ENCODE data around the gene WNT6. TPM values are rescaled to one million over a fixed set of nuclear protein-coding genes. Genes with fewer than 3 reads are reported as not detected.

Gene WNT6
- total RNA-seq, 1 donor from 2014 or later, result 0.72 TPM

DNA sequence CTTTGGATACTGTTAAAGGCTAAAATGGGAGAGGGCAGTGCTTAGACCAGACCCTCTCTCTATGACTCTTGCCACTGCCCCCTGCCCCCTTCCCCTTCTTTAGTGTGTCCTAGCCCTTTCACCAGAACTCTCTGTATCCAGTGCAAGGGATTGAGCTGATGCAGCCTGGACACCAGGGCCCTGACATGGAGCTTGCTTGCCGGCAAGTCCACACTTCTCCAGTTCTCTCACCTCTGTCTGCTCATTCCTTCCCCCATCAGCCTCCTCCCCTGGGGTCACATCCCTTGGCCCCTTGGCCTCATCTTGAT, 1.5 kb upstream of the WNT6 start:
- Mint-ChIP-seq H3K4me1 (ENCODE audit: low read depth) (peaks cover 11% of the 10 kb centered on the region), H3K27me3 (peaks cover 90% of the 10 kb centered on the region), H3K36me3 (ENCODE audit: insufficient read depth) (no peaks in the 10 kb centered on the region), H3K4me3 (ENCODE audit: low read depth) (no peak overlapping the region), H3K9me3 (ENCODE audit: low read depth) (no peaks in the 10 kb centered on the region), H3K27ac (no peak overlapping the region)
- DNase-seq (ENCODE audit: low spot score, unreplicated experiment), result no peak
- TF ChIP-seq, protein P1, sequence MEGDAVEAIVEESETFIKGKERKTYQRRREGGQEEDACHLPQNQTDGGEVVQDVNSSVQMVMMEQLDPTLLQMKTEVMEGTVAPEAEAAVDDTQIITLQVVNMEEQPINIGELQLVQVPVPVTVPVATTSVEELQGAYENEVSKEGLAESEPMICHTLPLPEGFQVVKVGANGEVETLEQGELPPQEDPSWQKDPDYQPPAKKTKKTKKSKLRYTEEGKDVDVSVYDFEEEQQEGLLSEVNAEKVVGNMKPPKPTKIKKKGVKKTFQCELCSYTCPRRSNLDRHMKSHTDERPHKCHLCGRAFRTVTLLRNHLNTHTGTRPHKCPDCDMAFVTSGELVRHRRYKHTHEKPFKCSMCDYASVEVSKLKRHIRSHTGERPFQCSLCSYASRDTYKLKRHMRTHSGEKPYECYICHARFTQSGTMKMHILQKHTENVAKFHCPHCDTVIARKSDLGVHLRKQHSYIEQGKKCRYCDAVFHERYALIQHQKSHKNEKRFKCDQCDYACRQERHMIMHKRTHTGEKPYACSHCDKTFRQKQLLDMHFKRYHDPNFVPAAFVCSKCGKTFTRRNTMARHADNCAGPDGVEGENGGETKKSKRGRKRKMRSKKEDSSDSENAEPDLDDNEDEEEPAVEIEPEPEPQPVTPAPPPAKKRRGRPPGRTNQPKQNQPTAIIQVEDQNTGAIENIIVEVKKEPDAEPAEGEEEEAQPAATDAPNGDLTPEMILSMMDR (IDR thresholded peaks at IDR 0.05; ENCODE audit: unreplicated experiment), result no peak

DNA sequence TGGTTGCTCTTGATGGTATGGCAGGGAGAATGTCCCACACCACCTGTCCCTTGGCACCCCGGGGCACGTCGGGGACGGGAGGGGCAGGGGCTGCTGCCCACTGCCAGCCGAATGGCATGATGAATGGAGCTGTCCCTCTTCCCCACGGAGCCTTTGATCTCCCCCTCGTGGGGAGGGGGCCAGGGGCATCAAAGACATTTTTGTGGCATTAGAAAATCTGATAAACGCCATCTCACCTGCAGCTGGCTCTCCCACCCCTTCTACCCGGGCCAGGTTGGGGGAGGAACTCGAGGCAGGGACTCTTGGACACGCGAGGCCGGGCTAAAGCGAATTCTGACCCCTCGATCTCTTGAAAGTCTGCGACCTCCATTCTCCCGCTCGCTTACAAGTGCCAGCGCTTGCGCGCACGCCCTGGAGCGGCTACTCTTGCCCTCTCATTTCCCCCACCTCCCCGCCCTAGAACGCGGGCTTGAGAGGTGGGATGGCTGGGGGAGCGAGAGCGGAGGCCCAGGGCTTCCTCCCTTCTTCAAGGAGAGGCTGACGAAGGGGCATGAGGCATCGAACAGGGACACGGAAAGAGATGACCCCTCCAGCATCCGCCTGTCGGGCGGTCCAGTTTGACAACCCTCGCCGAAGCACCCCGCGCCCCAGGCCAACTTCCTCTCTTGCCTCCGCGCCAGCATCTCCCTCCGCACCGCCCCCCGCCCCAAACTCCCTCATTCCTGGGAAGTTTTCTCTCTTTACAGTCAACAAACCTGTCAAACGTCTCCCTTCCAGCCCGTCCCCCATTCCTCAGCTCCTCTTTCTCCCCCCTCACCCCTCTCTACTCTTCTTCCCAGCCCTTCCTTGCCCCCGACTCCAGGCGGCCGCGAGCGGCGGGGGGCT, 692 bp upstream of the WNT6 start:
- peak overlapping the region; percentile 57 for H3K4me3 Mint-ChIP-seq (ENCODE audit: low read depth)
- H3K36me3 Mint-ChIP-seq (ENCODE audit: insufficient read depth), result no peaks in the 10 kb centered on the region
- H3K27ac Mint-ChIP-seq, result no peak overlapping the region
- TF ChIP-seq, protein P1 (IDR thresholded peaks at IDR 0.05; ENCODE audit: unreplicated experiment), result no peak
- peaks cover 90% of the 10 kb centered on the region for H3K27me3 Mint-ChIP-seq
- H3K9me3 Mint-ChIP-seq (ENCODE audit: low read depth), result no peaks in the 10 kb centered on the region
- no peak for DNase-seq (ENCODE audit: low spot score, unreplicated experiment)
- peaks cover 11% of the 10 kb centered on the region for H3K4me1 Mint-ChIP-seq (ENCODE audit: low read depth)

DNA sequence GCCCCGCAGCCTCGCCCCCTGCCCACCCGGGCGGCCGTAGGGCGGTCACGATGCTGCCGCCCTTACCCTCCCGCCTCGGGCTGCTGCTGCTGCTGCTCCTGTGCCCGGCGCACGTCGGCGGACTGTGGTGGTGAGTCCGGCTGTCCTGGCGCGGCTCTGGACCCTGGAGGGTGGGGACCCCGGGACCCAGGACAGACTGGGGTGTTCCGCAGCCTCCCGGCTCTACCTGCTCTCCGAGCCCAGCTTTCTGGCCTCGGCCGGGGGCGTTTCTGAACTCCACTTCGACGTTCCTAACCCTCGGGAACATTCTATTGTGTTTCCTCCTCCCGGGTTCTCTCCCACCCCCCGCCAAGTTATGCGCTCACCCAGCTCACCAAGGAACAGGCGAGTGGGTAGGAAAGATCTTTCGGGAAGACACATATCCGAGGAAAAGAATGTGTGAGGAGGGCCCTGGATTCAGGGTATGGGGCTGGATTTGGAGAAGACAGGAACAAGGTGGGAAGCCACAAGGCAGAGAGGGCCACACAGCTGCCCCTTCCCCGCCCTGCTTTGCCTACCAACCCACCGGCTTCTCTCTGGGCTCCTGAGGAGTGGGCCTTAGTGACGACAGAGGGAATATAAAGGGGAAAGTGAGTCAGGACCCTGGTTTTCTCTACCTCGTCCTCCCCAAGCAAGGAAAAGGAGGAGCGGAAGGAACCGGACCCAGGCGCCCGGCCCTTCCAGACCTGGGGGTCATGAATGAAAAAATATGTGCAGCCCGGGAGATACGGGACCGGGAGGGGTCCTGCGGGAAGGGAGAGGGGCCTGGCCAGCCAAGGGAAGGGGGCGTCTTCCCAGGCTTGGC, 605 bp downstream of the WNT6 start:
- Mint-ChIP-seq H3K4me3 (ENCODE audit: low read depth) (peak overlapping the region; percentile 67), H3K27me3 (peaks cover 88% of the 10 kb centered on the region), H3K36me3 (ENCODE audit: insufficient read depth) (no peaks in the 10 kb centered on the region), H3K9me3 (ENCODE audit: low read depth) (no peaks in the 10 kb centered on the region), H3K27ac (no peak overlapping the region), H3K4me1 (ENCODE audit: low read depth) (peaks cover 11% of the 10 kb centered on the region)
- TF ChIP-seq, protein P1 (IDR thresholded peaks at IDR 0.05; ENCODE audit: unreplicated experiment), result no peak
- DNase-seq (ENCODE audit: low spot score, unreplicated experiment), result no peak

DNA sequence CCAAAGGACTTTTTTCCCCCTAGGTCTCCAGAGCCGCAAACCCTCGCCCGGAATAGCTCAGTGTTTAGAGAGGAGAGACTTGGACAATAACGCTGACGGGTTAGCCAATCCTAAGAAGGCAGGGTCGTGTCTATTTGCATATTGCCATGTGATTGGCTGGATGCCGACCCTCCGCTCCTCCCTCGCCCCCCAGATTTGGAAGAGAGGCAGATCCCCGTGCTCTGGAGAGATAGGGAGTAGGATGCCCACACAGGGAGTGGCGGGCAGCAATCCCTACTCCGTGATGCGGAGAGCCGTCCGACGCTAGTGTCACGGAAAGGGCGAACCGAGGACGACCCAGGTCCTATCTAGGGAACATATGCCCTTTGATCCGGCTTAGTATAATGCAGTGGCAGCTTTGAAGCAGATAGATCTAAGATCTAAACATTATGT, 1.4 kb downstream of the WNT6 start:
- Mint-ChIP-seq H3K4me3 (ENCODE audit: low read depth) (peak overlapping the region; percentile 29), H3K27me3 (peaks cover 84% of the 10 kb centered on the region), H3K27ac (no peak overlapping the region), H3K36me3 (ENCODE audit: insufficient read depth) (no peaks in the 10 kb centered on the region), H3K9me3 (ENCODE audit: low read depth) (no peaks in the 10 kb centered on the region), H3K4me1 (ENCODE audit: low read depth) (peaks cover 11% of the 10 kb centered on the region)
- TF ChIP-seq, protein P1 (IDR thresholded peaks at IDR 0.05; ENCODE audit: unreplicated experiment), result no peak
- DNase-seq (ENCODE audit: low spot score, unreplicated experiment), result no peak

DNA sequence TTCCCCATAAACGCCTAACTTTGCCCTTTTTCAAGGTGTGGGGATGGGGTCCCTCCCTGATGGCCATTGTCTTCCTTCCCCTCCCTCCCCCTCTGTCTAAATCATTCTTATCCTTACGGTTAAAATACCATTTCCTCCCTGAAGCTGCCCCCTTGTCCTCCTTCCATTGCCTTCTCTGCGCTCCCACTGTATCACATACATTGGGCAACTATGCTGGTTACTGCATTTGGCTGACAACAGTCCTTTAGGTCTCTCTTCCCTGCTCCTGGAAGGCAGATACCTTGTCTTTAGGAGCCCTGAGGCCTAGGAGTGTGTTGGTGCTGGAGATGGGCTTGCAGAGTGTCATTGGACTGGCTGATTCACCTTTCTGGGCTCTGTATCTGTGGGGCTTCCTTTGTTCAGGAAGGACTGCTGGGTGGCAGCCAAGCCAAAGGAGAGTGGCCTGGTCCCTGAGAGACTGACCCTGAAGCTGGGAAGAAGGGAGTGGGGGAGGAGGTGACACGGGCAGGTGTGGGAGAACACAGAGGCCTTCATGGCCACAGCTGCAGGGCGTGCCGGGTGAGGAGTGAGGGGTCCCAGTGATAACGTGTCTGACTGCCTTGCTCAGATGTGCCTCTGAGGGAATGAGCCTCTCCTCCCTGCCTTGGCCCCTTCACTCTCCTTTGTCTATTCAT, 2.2 kb downstream of the WNT6 start:
- Mint-ChIP-seq H3K9me3 (ENCODE audit: low read depth) (no peaks in the 10 kb centered on the region), H3K27me3 (peaks cover 83% of the 10 kb centered on the region), H3K36me3 (ENCODE audit: insufficient read depth) (no peaks in the 10 kb centered on the region), H3K4me1 (ENCODE audit: low read depth) (peaks cover 11% of the 10 kb centered on the region), H3K27ac (no peak overlapping the region), H3K4me3 (ENCODE audit: low read depth) (no peak overlapping the region)
- DNase-seq (ENCODE audit: low spot score, unreplicated experiment), result no peak
- TF ChIP-seq, protein P1 (IDR thresholded peaks at IDR 0.05; ENCODE audit: unreplicated experiment), result no peak
